CD4-positive, alpha-beta T cell treated with Interleukin-6 for 4 hours (primary cell): Measurements from ENCODE around the gene UGT1A8.
"Not testable (repeated sequence)": the region's sequence is repeated elsewhere in the genome, so short reads cannot be mapped to it uniquely, and the experiment has no call there.

Source experiments
- DNase-seq: peaks from one replicate; pipeline ENCODE4 v3.0.0-alpha.2; 2020; ENCODE audit warnings: mixed read lengths

The UGT1A8 gene

GRCh38 chr2:233643128-233643527 lies 25.7 kb downstream of the UGT1A8 start:
- DNase-seq: no peak

GRCh38 chr2:233646033-233646432 lies 28.6 kb downstream of the UGT1A8 start:
- not testable (repeated sequence) for DNase-seq

GRCh38 chr2:233650981-233651380 lies 33.5 kb downstream of the UGT1A8 start:
- no peak for DNase-seq

- no peak for DNase-seq
Observed at GRCh38 chr2:233651430-233651829, 34.0 kb downstream of the UGT1A8 start.

- DNase-seq: no peak
Observed at GRCh38 chr2:233654501-233654900, 37.1 kb downstream of the UGT1A8 start.

GRCh38 chr2:233655043-233655442 lies 37.6 kb downstream of the UGT1A8 start:
- DNase-seq: no peak

- not testable (repeated sequence) for DNase-seq
Observed at GRCh38 chr2:233655943-233656342, 38.5 kb downstream of the UGT1A8 start.

- DNase-seq: no peak
Observed at GRCh38 chr2:233656443-233656842, 39.0 kb downstream of the UGT1A8 start.

- no peak for DNase-seq
Observed at GRCh38 chr2:233658610-233659009, 41.2 kb downstream of the UGT1A8 start.

- no peak for DNase-seq
Observed at GRCh38 chr2:233663911-233664310, 46.5 kb downstream of the UGT1A8 start.

- no peak for DNase-seq
Observed at GRCh38 chr2:233668605-233669260, 51.3 kb downstream of the UGT1A8 start.

GRCh38 chr2:233671290-233672161 lies 54.1 kb downstream of the UGT1A8 start, which contains the start of gene UGT1A9:
UGT1A9 (plus strand) TSS chr2:233671898; CDS start chr2:233671935, 37 bp downstream.
- DNase-seq: no peak

- DNase-seq: no peak
Observed at GRCh38 chr2:233672886-233673285, 55.5 kb downstream of the UGT1A8 start.

GRCh38 chr2:233673896-233674295 lies 56.5 kb downstream of the UGT1A8 start:
- no peak for DNase-seq

- DNase-seq: no peak
Observed at GRCh38 chr2:233674314-233674713, 56.9 kb downstream of the UGT1A8 start.

- DNase-seq: no peak
Observed at GRCh38 chr2:233674995-233675394, 57.6 kb downstream of the UGT1A8 start.

- no peak for DNase-seq
Observed at GRCh38 chr2:233676046-233676445, 58.6 kb downstream of the UGT1A8 start.

GRCh38 chr2:233679196-233679595 lies 61.8 kb downstream of the UGT1A8 start:
- DNase-seq: no peak

GRCh38 chr2:233680361-233681045 lies 63.1 kb downstream of the UGT1A8 start:
- DNase-seq: no peak

- no peak for DNase-seq
Observed at GRCh38 chr2:233681521-233682099, 64.2 kb downstream of the UGT1A8 start, which contains the start of gene UGT1A7. UGT1A7 (plus strand) TSS chr2:233681901; CDS start chr2:233681938, 37 bp downstream.

GRCh38 chr2:233684640-233685039 lies 67.2 kb downstream of the UGT1A8 start:
- DNase-seq: no peak

- no peak for DNase-seq
Observed at GRCh38 chr2:233686928-233687327, 69.5 kb downstream of the UGT1A8 start.

- no peak for DNase-seq
Observed at GRCh38 chr2:233688341-233688740, 70.9 kb downstream of the UGT1A8 start.
